Tibial artery (tissue), 4 donors: ENCODE results near the gene FAM131B.

Experiments
- DNase-seq, 2 donors: peaks; one replicate each; pipeline ENCODE4 v3.0.0-alpha.2; 2019
- H3K27ac ChIP-seq, 2 donors: fragments of 200-600 bp; sonication (generic) in 1 of 2; 1 replicate in 1 of 2; 2 replicates in 1 of 2; pipeline ENCODE4 v1.5.1; 2018 to 2019; ENCODE audit warnings: mild to moderate bottlenecking in 1 of 2
- H3K27me3 ChIP-seq, 2 donors: fragments of 200-600 bp; sonication (generic) in 1 of 2; one replicate each; pipeline versions ENCODE4 v1.5.1 to v1.6.0; 2016 to 2019
- H3K36me3 ChIP-seq, 3 donors: fragments of 200-600 bp; sonication (generic) in 2 of 3; one replicate each; pipeline ENCODE4 v1.5.1; 2016 to 2019; ENCODE audit warnings: mild to moderate bottlenecking in 2 of 3
- H3K4me1 ChIP-seq, 4 donors: fragments of 200-600 bp; sonication (generic) in 2 of 4; 1 replicate in 3 of 4; 2 replicates in 1 of 4; pipeline ENCODE4 v1.5.1; 2016 to 2019
- H3K4me3 ChIP-seq, 2 donors: fragments of 200-600 bp; sonication (generic) in 1 of 2; 1 replicate in 1 of 2; 2 replicates in 1 of 2; pipeline ENCODE4 v1.5.1; 2018 to 2019; ENCODE audit warnings: mild to moderate bottlenecking in 2 of 2
- H3K9me3 ChIP-seq, 3 donors: fragments of 200-600 bp; sonication (generic) in 1 of 3; one replicate each; pipeline ENCODE4 v1.5.1; 2016 to 2019
- CTCF ChIP-seq, 2 experiments: fragments of 200-600 bp in 1 of 2; fragments of 450-650 bp in 1 of 2; IDR thresholded peaks; one replicate each; pipeline ENCODE4 v1.5.1; 2017 to 2019; ENCODE audit warnings: antibody characterized with exemption in 2 of 2, mild to moderate bottlenecking in 1 of 2, moderate library complexity in 1 of 2
- intact Hi-C: fragments of 100-400 bp; cut with DNase I; formaldehyde crosslinking; loops from one replicate; pipeline ENCODE4 v1.15.0; 2023; ENCODE audit warnings: low total_unique reads

Gene FAM131B

GRCh38 chr7:143362131-143363015, at the start of gene FAM131B:
FAM131B (minus strand) TSS chr7:143362713; CDS start chr7:143362603, 110 bp downstream.
- peak within 1 kb of the TSS; percentile 56 to 62 for H3K4me3 ChIP-seq
- H3K36me3 ChIP-seq: no peaks in the 10 kb centered on the region
- peaks cover 0 to 18% (median 14%) of the 10 kb centered on the region in 4 donors for H3K4me1 ChIP-seq
- H3K27ac ChIP-seq: no peak within 1 kb of the TSS
- intact Hi-C loops: loop anchor here (5.0 to 10.0 kb wide), 2 partner anchors 52 to 70 kb away; no protein-coding TSS in a partner anchor
- no peak for TF ChIP-seq CTCF (IDR thresholded peaks at IDR 0.05)
- DNase-seq: no peak
- peaks cover 0 to 26% of the 10 kb centered on the region in 2 donors for H3K27me3 ChIP-seq
- no peaks in the 10 kb centered on the region for H3K9me3 ChIP-seq

- DNase-seq: no peak
- no peak overlapping the region for H3K27ac ChIP-seq
- intact Hi-C loops: loop anchor here (10.0 kb wide), 1 partner anchor 47 kb away; the partner anchor contains the start of gene FAM131B
- H3K27me3 ChIP-seq: no peaks in the 10 kb centered on the region
- H3K36me3 ChIP-seq: no peaks in the 10 kb centered on the region
- no peaks in the 10 kb centered on the region for H3K9me3 ChIP-seq
- no peak overlapping the region for H3K4me3 ChIP-seq
- peaks cover 0 to 37% (median 18%) of the 10 kb centered on the region in 4 donors for H3K4me1 ChIP-seq
- no peak for TF ChIP-seq CTCF (IDR thresholded peaks at IDR 0.05)
Measured at GRCh38 chr7:143411976-143412708, 49.6 kb upstream of the FAM131B start.

- no peaks in the 10 kb centered on the region for H3K27me3 ChIP-seq
- intact Hi-C loops: loop anchor here (10.0 kb wide), 1 partner anchor 46 kb away; the partner anchor contains the start of gene FAM131B
- H3K36me3 ChIP-seq: no peaks in the 10 kb centered on the region
- H3K4me1 ChIP-seq: peaks cover 0 to 37% (median 18%) of the 10 kb centered on the region in 4 donors
- no peak overlapping the region for H3K27ac ChIP-seq
- TF ChIP-seq CTCF (IDR thresholded peaks at IDR 0.05): no peak
- no peak overlapping the region for H3K4me3 ChIP-seq
- DNase-seq: no peak
- H3K9me3 ChIP-seq: no peaks in the 10 kb centered on the region
Measured at GRCh38 chr7:143410521-143411004, 48.0 kb upstream of the FAM131B start.

- H3K27ac ChIP-seq: no peak within 1 kb of the TSS
- peak in 1 of 2 experiments; percentile 27 for TF ChIP-seq CTCF (IDR thresholded peaks at IDR 0.05)
- no peaks in the 10 kb centered on the region for H3K9me3 ChIP-seq
- intact Hi-C loops: no loop called here
- no peaks in the 10 kb centered on the region for H3K27me3 ChIP-seq
- no peak for DNase-seq
- peak within 1 kb of the TSS in 1 of 2 donors; percentile 9 for H3K4me3 ChIP-seq
- H3K36me3 ChIP-seq: no peaks in the 10 kb centered on the region
- H3K4me1 ChIP-seq: peaks cover 0 to 37% (median 18%) of the 10 kb centered on the region in 4 donors
Measured at GRCh38 chr7:143408686-143409561, 46.4 kb upstream of the FAM131B start, which contains the start of gene EPHA1. EPHA1 (minus strand) TSS chr7:143408856; CDS start chr7:143408805, 51 bp downstream.
